ENCODE results near the gene SYK.
A peak's percentile ranks its signal among the peaks of the same experiment; 100 is the strongest.

Gene SYK

GRCh38 chr9:90909747-90910283 lies 108.2 kb downstream of the SYK start:
- DNase-seq, result no peak

GRCh38 chr9:90914196-90914595 lies 112.6 kb downstream of the SYK start:
- DNase-seq, result no peak

- peak; percentile 26 for DNase-seq
Observed at GRCh38 chr9:90914868-90915483, 113.4 kb downstream of the SYK start.

DNA sequence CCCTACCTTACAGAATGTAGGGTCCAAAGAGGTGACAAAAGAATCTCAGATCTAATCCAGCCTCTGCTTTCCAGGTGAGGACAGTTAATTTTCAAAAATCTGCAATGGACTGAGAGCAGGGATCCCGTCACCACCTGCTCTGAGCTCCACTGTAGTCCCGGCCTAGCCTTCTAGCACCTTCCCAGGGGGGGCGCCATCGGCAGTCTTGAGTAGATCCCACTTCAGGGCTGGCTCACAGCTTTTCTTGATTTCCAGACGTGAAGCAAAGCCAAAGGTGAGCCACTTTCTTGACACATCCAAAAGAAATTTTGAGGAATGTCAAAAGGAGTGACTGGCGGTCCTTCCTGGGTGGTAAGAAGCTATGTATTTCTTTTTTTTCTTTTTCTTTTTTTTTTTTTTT lies 114.1 kb downstream of the SYK start:
- DNase-seq, result no peak

DNA sequence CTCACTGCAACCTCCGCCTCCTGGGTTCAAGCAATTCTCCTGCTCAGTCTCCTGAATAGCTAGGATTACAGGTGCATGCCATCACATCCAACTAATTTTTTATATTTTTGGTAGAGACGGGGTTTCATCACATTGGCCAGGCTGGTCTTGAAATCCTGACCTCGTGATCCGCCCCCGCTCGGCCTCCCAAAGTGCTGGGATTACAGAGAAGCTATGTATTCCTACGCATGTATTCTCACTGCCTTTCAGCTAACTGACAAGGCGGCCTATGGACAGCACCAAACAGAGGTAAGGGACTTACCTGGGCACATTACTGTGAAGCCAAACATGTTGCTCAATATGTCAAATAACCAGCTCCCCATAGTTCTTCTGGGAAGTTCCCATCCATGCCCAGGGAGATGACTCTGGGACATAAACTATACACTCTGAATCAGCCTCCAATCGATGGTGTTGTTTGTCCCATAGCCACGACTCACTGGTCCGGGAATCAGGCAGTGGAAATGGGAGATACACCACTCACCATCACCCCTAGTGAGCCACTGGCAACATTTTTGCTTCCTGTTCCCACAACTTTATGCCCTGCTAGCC lies 114.6 kb downstream of the SYK start:
- no peak for DNase-seq

DNA sequence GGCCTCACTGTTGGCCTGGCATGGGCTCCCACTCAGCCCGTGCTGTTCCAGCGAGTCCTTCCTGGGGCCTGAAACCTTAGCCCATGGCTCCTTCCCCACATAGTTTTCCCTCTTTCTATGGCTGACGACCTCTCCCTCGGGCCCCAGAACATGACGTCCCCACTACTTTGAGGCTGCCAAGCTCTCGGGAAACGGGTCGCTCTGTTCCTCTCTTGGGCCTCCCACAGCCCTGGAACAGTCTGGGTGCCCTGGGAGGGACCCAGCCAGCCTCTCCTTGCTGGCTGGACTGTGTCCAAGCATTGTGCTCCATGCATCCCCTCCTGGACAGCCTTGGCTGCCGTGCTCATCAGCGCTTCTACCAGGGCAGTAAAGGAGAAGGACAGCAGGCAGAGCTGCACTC lies 118.3 kb downstream of the SYK start:
- DNase-seq, result no peak

DNA sequence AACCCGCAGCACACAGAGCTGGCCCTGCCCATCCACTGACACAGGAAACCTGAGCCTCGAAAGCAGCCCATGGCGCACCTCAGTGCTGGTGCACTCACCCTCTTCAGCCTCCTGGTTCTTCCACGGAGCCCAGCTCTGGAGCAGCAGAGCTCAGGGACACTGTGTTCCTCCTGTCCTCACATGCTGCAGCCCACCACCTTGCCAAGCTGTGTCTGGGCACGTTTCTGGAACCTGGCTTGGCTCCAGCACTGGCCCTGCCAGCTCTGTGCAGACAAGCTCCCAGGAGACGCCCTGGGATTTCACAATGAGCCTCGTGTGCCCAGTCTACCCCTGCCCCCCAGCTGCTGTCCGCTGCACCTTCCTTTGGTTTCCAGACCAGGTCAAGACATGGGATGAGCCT lies 119.5 kb downstream of the SYK start:
- peak; percentile 86 for DNase-seq

DNA sequence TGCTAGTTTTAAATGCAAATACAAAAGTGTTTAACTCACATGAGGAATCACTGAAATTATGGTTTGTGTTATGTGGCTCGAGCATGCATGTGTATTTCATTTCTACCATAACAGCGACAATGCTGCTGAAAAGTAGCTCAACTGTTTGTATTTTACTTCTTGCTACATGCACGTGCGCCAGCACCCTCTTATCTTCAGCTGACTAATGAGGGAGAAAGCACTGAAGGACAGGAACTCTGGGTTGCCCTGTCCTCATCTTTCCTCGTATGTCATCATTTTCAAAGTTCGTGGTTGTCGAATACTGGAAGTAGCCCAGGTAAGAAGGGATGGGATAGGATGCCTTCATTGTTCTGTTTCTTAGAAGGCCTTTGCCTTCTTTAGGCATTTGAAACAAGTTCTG lies 120.3 kb downstream of the SYK start:
- no peak for DNase-seq

DNA sequence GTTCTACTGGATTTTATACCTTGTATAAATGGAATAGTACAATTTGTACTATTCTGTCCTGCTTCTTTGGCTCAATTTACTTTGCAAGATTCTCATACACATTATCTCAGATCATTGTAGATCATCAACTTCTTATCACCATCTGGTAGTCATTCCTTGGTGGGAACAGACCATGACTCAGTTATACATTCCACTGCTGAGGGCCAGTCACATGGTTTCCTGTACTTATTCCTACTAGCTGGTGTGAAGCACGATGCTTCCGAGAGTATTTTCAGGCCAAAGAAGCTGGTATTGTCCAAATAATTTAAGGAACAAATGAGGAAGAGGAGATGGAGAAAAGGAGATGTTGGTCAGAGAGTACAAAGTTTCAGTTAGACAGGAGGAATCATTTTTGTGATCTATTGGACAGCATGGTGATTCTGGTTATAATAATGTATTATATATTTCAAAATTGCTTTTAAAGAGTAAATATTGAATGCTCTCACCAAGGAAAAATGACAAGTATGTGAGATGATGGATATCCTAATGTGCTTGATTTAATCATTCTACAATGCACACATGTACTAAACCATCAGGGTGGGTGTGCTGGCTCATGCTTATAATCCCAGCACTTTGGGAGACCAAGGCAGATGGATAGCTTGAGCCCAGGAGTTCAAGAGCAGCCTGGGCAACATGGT lies 124.1 kb downstream of the SYK start:
- no peak for DNase-seq

- no peak for DNase-seq
Observed at GRCh38 chr9:90926936-90927335, 125.3 kb downstream of the SYK start.

- no peak for DNase-seq
Observed at GRCh38 chr9:90927496-90927895, 125.9 kb downstream of the SYK start.

- DNase-seq, result no peak
Observed at GRCh38 chr9:90929626-90930025, 128.0 kb downstream of the SYK start.

DNA sequence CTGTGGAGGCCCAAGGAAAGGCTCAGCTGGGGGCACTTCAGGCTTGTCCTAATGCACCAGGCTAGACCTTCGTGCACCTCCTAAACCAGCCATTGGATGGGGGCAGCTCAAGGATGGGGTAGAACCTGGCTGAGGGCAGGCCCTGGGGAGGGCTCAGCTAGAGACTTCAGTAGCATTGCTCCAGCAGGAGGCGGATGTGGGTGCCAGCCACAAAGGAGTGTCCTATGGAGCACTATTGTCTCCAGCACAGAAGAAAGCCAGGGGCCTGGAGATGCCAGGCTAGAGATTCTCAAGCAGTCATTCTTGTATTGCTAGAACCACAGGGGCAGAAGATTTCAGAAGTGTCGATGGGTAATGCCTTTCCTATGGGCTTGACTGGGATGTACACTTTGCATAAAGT lies 131.8 kb downstream of the SYK start:
- no peak for DNase-seq

GRCh38 chr9:90939351-90939750 lies 137.7 kb downstream of the SYK start:
- peak; percentile 45 for DNase-seq

DNA sequence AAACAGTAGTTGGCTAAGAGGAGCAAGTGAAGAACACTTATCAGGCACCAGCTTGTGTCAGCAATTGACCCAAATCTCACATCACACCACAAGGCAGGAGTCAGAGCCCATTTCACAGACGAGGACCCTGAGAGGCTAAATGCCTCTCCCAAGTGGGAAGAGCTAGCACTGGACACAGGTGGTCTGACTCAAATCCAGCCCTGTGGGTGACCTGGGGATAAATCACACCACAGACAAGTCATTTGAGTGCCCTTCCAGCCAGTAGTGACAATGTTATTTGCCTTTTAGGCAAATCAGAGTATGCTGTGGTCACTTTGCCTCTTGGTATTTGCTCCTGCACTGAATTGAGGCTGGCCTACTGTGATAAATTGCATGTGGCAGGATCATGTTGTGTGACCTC lies 138.7 kb downstream of the SYK start:
- no peak for DNase-seq

- DNase-seq, result no peak
Observed at GRCh38 chr9:90941661-90942060, 140.0 kb downstream of the SYK start.

GRCh38 chr9:90942555-90942954 lies 140.9 kb downstream of the SYK start:
- DNase-seq, result peak; percentile 65

DNA sequence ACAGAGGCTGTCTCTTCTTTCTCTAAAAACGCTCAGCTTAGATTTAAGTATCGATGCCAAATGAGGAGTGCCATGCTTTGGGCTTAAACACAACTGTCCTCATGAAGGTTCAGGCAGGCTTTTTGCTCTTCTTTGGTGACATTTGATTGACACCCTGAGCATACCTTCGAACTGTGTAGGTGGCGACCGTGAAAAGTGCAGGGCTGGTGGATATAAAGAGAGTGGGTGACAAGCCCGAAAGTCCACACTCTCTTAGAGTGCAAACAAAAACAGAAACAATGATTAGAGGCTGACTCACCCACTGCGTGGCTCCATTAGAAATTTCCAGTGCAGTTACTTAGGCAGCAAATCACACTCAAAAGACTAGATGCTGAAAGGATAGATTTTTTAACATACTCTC lies 141.7 kb downstream of the SYK start:
- no peak for DNase-seq

DNA sequence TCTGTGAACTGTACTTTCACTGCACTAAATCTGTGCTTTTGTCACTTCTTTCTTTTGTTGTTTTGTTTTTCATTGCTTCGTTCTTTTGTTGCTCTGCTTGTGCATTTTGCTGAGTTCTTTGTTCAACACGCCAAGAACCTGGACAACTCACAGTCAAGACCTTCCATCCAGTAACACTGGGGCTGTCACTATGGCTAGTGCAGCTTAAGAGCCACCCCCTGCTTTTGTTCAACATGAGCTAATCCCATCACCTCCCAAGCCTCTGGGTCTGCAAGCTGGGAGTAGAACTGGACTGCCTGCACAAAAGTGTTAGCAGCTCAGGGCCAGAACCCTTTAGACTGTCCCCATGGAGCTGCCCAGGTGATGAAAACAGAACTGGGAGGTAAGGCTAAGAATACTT lies 143.7 kb downstream of the SYK start:
- no peak for DNase-seq

GRCh38 chr9:90946982-90947381 lies 145.4 kb downstream of the SYK start:
- no peak for DNase-seq
